Activated CD8-positive, alpha-beta T cell treated with anti-CD3 and anti-CD28 coated beads for 36 hours (primary cell): ENCODE results near the gene TRIM13. TPM values are rescaled to one million over a fixed set of nuclear protein-coding genes. Genes with fewer than 3 reads are reported as not detected.
A peak's percentile ranks its signal among the peaks of the same experiment; 100 is the strongest.
"Not testable (repeated sequence)": the region's sequence is repeated elsewhere in the genome, so short reads cannot be mapped to it uniquely, and the experiment has no call there.

ENCODE experiments used
- ATAC-seq: fragments of 200-7000 bp; cut with Tn5 transposase; one replicate; pipeline ENCODE4 v1.10.0; 2021; ENCODE audit warnings: mild to moderate bottlenecking, moderate library complexity
- CTCF ChIA-PET: fragments of 350-600 bp; sonication (Branson Sonifier 250); formaldehyde crosslinking; loops from one replicate; lab custom pipeline; 2021; ENCODE audit warnings: antibody characterized with exemption; lab: Charles Lee
- POLR2A ChIA-PET: fragments of 350-600 bp; sonication (Branson Sonifier 250); formaldehyde crosslinking; loops from one replicate; lab custom pipeline; 2021; ENCODE audit warnings: antibody characterized with exemption; lab: Charles Lee
- DNase-seq: peaks from one replicate; pipeline ENCODE4 v3.0.0-alpha.2; 2020
- H3K27ac Mint-ChIP-seq: one replicate; pipeline ENCODE4 v1.8.0; 2021; ENCODE audit warnings: mild to moderate bottlenecking, mixed read lengths
- H3K27me3 Mint-ChIP-seq: one replicate; pipeline ENCODE4 v1.8.0; 2021; ENCODE audit warnings: mixed read lengths
- H3K36me3 Mint-ChIP-seq: one replicate; pipeline ENCODE4 v1.8.0; 2021; ENCODE audit warnings: low read depth, mixed read lengths
- H3K4me1 Mint-ChIP-seq: one replicate; pipeline ENCODE4 v1.8.0; 2021; ENCODE audit warnings: low read depth, mixed read lengths
- H3K4me3 Mint-ChIP-seq: one replicate; pipeline ENCODE4 v1.8.0; 2021; ENCODE audit warnings: mild to moderate bottlenecking, moderate library complexity, mixed read lengths
- H3K9me3 Mint-ChIP-seq: one replicate; pipeline ENCODE4 v1.8.0; 2021; ENCODE audit warnings: mixed read lengths
- CTCF ChIP-seq: fragments of 200-600 bp; IDR thresholded peaks from one replicate; pipeline ENCODE4 v1.8.0; 2022; ENCODE audit warnings: antibody characterized with exemption, mild to moderate bottlenecking
- intact Hi-C: fragments of 100-400 bp; cut with micrococcal nuclease; formaldehyde crosslinking; loops from one replicate; pipeline ENCODE4 v1.10.0; 2022
- total RNA-seq, 2 experiments: library from RNA; stranded (reverse); gene quantifications; one replicate each; pipeline ENCODE4 v1.2.3, GENCODE V29; 2021

Gene TRIM13
- total RNA-seq, 2 experiments from 2014 or later = 12.5 to 13.4 TPM

GRCh38 chr13:49986471-49986870, 10.4 kb upstream of the TRIM13 start:
- no peaks in the 10 kb centered on the region for H3K9me3 Mint-ChIP-seq
- no peak for TF ChIP-seq CTCF
- H3K36me3 Mint-ChIP-seq = no peaks in the 10 kb centered on the region
- H3K27ac Mint-ChIP-seq = no peak overlapping the region
- no peaks in the 10 kb centered on the region for H3K27me3 Mint-ChIP-seq
- ChIA-PET POLR2A (no interaction called here), CTCF (interaction anchor here (1.3 kb wide), 1 partner anchor 10 kb away, joined by 3 read pairs; no protein-coding TSS in a partner anchor)
- intact Hi-C loops = no loop called here
- no peak overlapping the region for H3K4me3 Mint-ChIP-seq
- ATAC-seq (no peak), DNase-seq (no peak)
- H3K4me1 Mint-ChIP-seq = no peaks in the 10 kb centered on the region

- H3K9me3 Mint-ChIP-seq, intact Hi-C loops, H3K36me3 Mint-ChIP-seq, H3K27ac Mint-ChIP-seq, ATAC-seq, H3K4me1 Mint-ChIP-seq, H3K27me3 Mint-ChIP-seq, H3K4me3 Mint-ChIP-seq, DNase-seq: not testable (repeated sequence)
- POLR2A ChIA-PET = interaction anchor here (0.6 kb wide), 1 partner anchor 56 kb away, joined by 4 read pairs; no protein-coding TSS in a partner anchor
- CTCF ChIA-PET = interaction anchor here (1.3 kb wide), 1 partner anchor 14 kb away, joined by 7 read pairs; no protein-coding TSS in a partner anchor
Observed at GRCh38 chr13:49990612-49991011, 6.2 kb upstream of the TRIM13 start.

GRCh38 chr13:49993111-49993510, 3.7 kb upstream of the TRIM13 start:
- Mint-ChIP-seq H3K27me3 (no peaks in the 10 kb centered on the region), H3K27ac (no peak overlapping the region), H3K36me3 (peaks cover 6% of the 10 kb centered on the region), H3K4me3 (no peak overlapping the region), H3K4me1 (peaks cover 8% of the 10 kb centered on the region), H3K9me3 (no peaks in the 10 kb centered on the region)
- no peak for DNase-seq
- CTCF ChIA-PET = interaction anchor here (0.6 to 2.1 kb wide), 4 partner anchors 8 to 92 kb away, joined by 3 to 5 read pairs (median 4); partner anchors contain the start of gene SPRYD7
- ATAC-seq = no peak
- POLR2A ChIA-PET = no interaction called here
- no peak for TF ChIP-seq CTCF
- intact Hi-C loops = no loop called here

GRCh38 chr13:49993666-49994065, 3.2 kb upstream of the TRIM13 start:
- ChIA-PET CTCF (interaction anchor here (1.1 to 2.1 kb wide), 3 partner anchors 17 to 91 kb away, joined by 3 to 5 read pairs (median 4); partner anchors contain the start of gene SPRYD7), POLR2A (no interaction called here)
- Mint-ChIP-seq H3K27me3 (no peaks in the 10 kb centered on the region), H3K36me3 (peaks cover 12% of the 10 kb centered on the region), H3K9me3 (no peaks in the 10 kb centered on the region), H3K4me1 (peaks cover 14% of the 10 kb centered on the region), H3K4me3 (no peak overlapping the region), H3K27ac (no peak overlapping the region)
- no peak for TF ChIP-seq CTCF
- no peak for ATAC-seq
- no peak for DNase-seq
- intact Hi-C loops = no loop called here

- H3K27ac Mint-ChIP-seq = peak overlapping the region; percentile 42
Observed at GRCh38 chr13:49995625-49996101, 1.2 kb upstream of the TRIM13 start.

More at GRCh38 chr13:49995625-49996101, 1.2 kb upstream of the TRIM13 start:
- DNase-seq (no peak), ATAC-seq (no peak)
- Mint-ChIP-seq H3K27me3 (no peaks in the 10 kb centered on the region), H3K9me3 (no peaks in the 10 kb centered on the region), H3K4me1 (peaks cover 25% of the 10 kb centered on the region), H3K4me3 (peak overlapping the region; percentile 68), H3K36me3 (peaks cover 23% of the 10 kb centered on the region)
- CTCF ChIA-PET = no interaction called here
- TF ChIP-seq CTCF = no peak
- POLR2A ChIA-PET = interaction anchor here (1.1 to 3.5 kb wide), 3 partner anchors 15 to 134 kb away, joined by 3 to 32 read pairs (median 4); no protein-coding TSS in a partner anchor
- intact Hi-C loops = loop anchor here (2.0 to 5.0 kb wide), 2 partner anchors 79 to 127 kb away; no protein-coding TSS in a partner anchor
